Endothelial cell of umbilical vein (primary cell): Measurements from ENCODE around the gene SLC25A46. TPM values are rescaled to one million over a fixed set of nuclear protein-coding genes. Genes with fewer than 3 reads are reported as not detected.

Experiments
- BruUV-seq: library from RNA; stranded (reverse); fragments of 400-500 nt; replicated peaks from 2 replicates; lab custom pipeline; 2021; lab: Mats Ljungman, UMichigan
- CTCF ChIA-PET: fragments of 300-600, 350-600 bp; sonication (Branson Sonifier 250); formaldehyde crosslinking; loops from one replicate; lab custom pipeline; 2021; ENCODE audit warnings: antibody characterized with exemption, inconsistent platforms; lab: Charles Lee
- POLR2A ChIA-PET: fragments of 300-600, 350-600 bp; sonication (Branson Sonifier 250); formaldehyde crosslinking; loops from one replicate; lab custom pipeline; 2021; ENCODE audit warnings: antibody characterized with exemption, inconsistent platforms; lab: Charles Lee
- DNase-seq: peaks from one replicate; pipeline ENCODE4 v3.0.0-alpha.2; 2011; ENCODE audit warnings: low read depth, low spot score
- FAIRE-seq: peaks from 2 replicates; lab custom pipeline; 2011; peaks lifted over from hg19 to GRCh38; lab: Jason Lieb, UNC
- H2AFZ ChIP-seq: 2 replicates; pipeline ENCODE4 v1.6.0; 2012; ENCODE audit warnings: low read depth, low read length, control low read depth, inconsistent platforms
- H3K27ac ChIP-seq: 2 replicates; pipeline ENCODE4 v1.5.1; 2011; ENCODE audit warnings: low read depth, mild to moderate bottlenecking, control low read depth, low read length, moderate library complexity; ENCODE audit not compliant: insufficient read depth
- H3K27me3 ChIP-seq, 2 experiments: 2 replicates each; pipeline versions ENCODE4 v1.6.0 to v1.6.1; 2011; ENCODE audit warnings: low read length in 2 of 2, mixed read lengths in 1 of 2; ENCODE audit not compliant: control insufficient read depth in 2 of 2, insufficient read depth in 2 of 2
- H3K36me3 ChIP-seq, 2 experiments: 2 replicates in 1 of 2; 3 replicates in 1 of 2; pipeline ENCODE4 v1.5.1; 2011; ENCODE audit warnings: low read length in 2 of 2, mild to moderate bottlenecking in 1 of 2, moderate library complexity in 1 of 2; ENCODE audit not compliant: control insufficient read depth in 2 of 2, insufficient read depth in 2 of 2; ENCODE audit errors: extremely low read depth in 1 of 2
- H3K4me1 ChIP-seq: 3 replicates; pipeline ENCODE4 v1.5.1; 2011; ENCODE audit warnings: mild to moderate bottlenecking, low read length; ENCODE audit not compliant: control insufficient read depth, insufficient read depth; ENCODE audit errors: extremely low read depth
- H3K4me2 ChIP-seq: 2 replicates; pipeline ENCODE4 v1.6.1; 2011; ENCODE audit warnings: low read length, control low read depth, mixed read lengths; ENCODE audit not compliant: insufficient read depth
- H3K4me3 ChIP-seq, 3 experiments: fragments of 200-600 bp in 1 of 3; sonication (generic), shearing (Covaris generic) in 1 of 3; replicated peaks in 1 of 3; 2 replicates each; pipeline ENCODE4 v1.5.1; 2011 to 2016; ENCODE audit warnings: control low read depth in 3 of 3, low read length in 3 of 3, mild to moderate bottlenecking in 2 of 3, inconsistent platforms in 1 of 3, low read depth in 1 of 3, moderate library complexity in 1 of 3; ENCODE audit not compliant: insufficient read depth in 1 of 3
- H3K79me2 ChIP-seq: 2 replicates; pipeline ENCODE4 v1.6.0; 2012; ENCODE audit warnings: low read length, inconsistent platforms; ENCODE audit not compliant: control insufficient read depth, insufficient read depth
- H3K9ac ChIP-seq: replicated peaks from 2 replicates; pipeline ENCODE3; 2011; ENCODE audit warnings: low read length, control low read depth; ENCODE audit not compliant: insufficient read depth; ENCODE audit errors: extremely low read depth
- H3K9me1 ChIP-seq: replicated peaks from 3 replicates; pipeline ENCODE4 v1.6.0; 2011; ENCODE audit warnings: mild to moderate bottlenecking, low read length; ENCODE audit not compliant: control insufficient read depth, insufficient read depth; ENCODE audit errors: extremely low read depth
- H3K9me3 ChIP-seq: replicated peaks from 2 replicates; pipeline ENCODE4 v1.5.1; 2012; ENCODE audit warnings: low read length, inconsistent platforms; ENCODE audit not compliant: control insufficient read depth, insufficient read depth
- H4K20me1 ChIP-seq: replicated peaks from 2 replicates; pipeline ENCODE3; 2011; ENCODE audit warnings: mild to moderate bottlenecking, low read length; ENCODE audit not compliant: control insufficient read depth, insufficient read depth; ENCODE audit errors: extremely low read depth
- EZH2 ChIP-seq: IDR thresholded peaks from 2 replicates; pipeline ENCODE4 v1.6.1; 2012; ENCODE audit warnings: borderline replicate concordance, low read depth, mild to moderate bottlenecking, moderate library complexity, low read length, inconsistent platforms; ENCODE audit not compliant: severe bottlenecking
- FOS ChIP-seq: IDR thresholded peaks from 2 replicates; pipeline ENCODE4 v1.6.1; 2011; ENCODE audit warnings: mild to moderate bottlenecking, low read length, moderate library complexity, borderline replicate concordance; ENCODE audit not compliant: insufficient read depth
- GATA2 ChIP-seq: IDR thresholded peaks from 2 replicates; pipeline ENCODE4 v1.7.0; 2011; ENCODE audit warnings: low read depth, mild to moderate bottlenecking, moderate library complexity, mixed read lengths, low read length; ENCODE audit not compliant: insufficient read length, insufficient read depth
- MYC ChIP-seq: IDR thresholded peaks from one replicate; pipeline ENCODE4 v1.6.1; 2011; ENCODE audit warnings: mild to moderate bottlenecking, low read depth, low read length
- POLR2A ChIP-seq: IDR thresholded peaks from 2 replicates; pipeline ENCODE4 v1.6.1; 2012; ENCODE audit warnings: low read depth, mild to moderate bottlenecking, control low read depth, low read length
- dilution Hi-C: fragments of 300-500 bp; cut with MboI; formaldehyde crosslinking; loops from one replicate; pipeline ENCODE4 v1.15.0; 2019; ENCODE audit warnings: low sequenced_read_pairs; ENCODE audit not compliant: extremely low pct_ligation_motif_present
- intact Hi-C: fragments of 100-400 bp; cut with micrococcal nuclease; formaldehyde crosslinking; loops from one replicate; pipeline ENCODE4 v1.10.0; 2022
- polyA plus RNA-seq, 4 experiments: library from polyadenylated mRNA; depleted of rRNA in 3 of 4; stranded (reverse) in 3 of 4; unstranded in 1 of 4; fragments of >200 nt; gene quantifications; 2 replicates each; pipeline versions ENCODE4 v1.2.1 to v1.2.3, GENCODE V29; 2011 to 2012; ENCODE audit warnings: missing spikeins in 1 of 4
- total RNA-seq: library from RNA; stranded (reverse); gene quantifications from 2 replicates; pipeline ENCODE4 v1.2.3, GENCODE V29; 2021
- TF ChIP-seq, protein P1 (sequence below): IDR thresholded peaks from 2 replicates; pipeline ENCODE4 v1.6.1; 2011; ENCODE audit not compliant: insufficient read depth, insufficient read length
- TF ChIP-seq, protein P2 (sequence below), 2 donors: IDR thresholded peaks; 1 replicate in 1 of 2; 2 replicates in 1 of 2; pipeline ENCODE4 v1.5.1; 2011; ENCODE audit warnings: low read length in 2 of 2, mild to moderate bottlenecking in 2 of 2, moderate library complexity in 2 of 2, control low read depth in 1 of 2, inconsistent platforms in 1 of 2, low read depth in 1 of 2; ENCODE audit not compliant: insufficient read depth in 1 of 2; ENCODE audit errors: extremely low read depth in 1 of 2

SLC25A46 gene
- total and polyA plus RNA-seq, 2 donors (not counting 3 experiments of a cell fraction or from before 2014, with no cell fraction given), result 13.5 to 31.1 TPM

DNA sequence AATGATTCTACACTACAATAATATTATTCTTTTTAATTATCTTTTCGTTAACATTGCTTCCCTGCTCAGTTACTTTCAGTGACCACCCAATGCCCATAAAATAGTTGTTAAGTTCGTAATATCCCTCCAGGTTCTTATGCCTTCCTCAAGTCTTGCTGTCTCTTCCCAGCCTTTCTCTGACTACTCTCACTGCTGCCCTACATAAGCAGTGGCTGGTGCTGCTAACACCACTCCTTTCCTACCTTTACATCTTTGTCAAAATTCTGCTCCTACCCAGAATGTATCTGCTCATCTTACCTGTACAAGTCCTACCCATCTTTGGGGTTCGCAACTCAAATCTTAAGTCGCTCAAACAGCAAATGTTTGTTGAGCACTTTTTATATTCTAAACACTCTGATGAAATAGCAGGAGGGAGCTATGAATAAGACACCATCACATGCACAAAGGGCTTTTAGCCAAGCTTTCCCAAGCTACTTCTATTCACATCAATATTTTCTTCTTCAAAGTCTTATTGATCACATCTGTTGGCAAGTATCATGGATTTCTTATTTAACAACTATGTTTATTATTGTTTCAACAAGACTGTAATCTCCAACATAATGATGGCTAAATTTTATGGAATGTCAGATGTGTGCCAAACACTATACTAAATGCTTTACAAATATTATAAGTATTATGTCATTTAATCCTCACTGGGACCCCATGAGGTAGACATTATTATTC is 29.5 kb downstream of the SLC25A46 start:
- no peaks in the 10 kb centered on the region for H3K9me1 ChIP-seq
- no peaks in the 10 kb centered on the region for H3K36me3 ChIP-seq
- H3K4me1 ChIP-seq, result no peaks in the 10 kb centered on the region
- no peak overlapping the region for H2AFZ ChIP-seq
- H4K20me1 ChIP-seq, result no peaks in the 10 kb centered on the region
- no peaks in the 10 kb centered on the region for H3K9me3 ChIP-seq
- POLR2A ChIA-PET, result no interaction called here
- H3K9ac ChIP-seq, result no peak overlapping the region
- peaks cover 0 to 5% of the 10 kb centered on the region in 2 experiments for H3K27me3 ChIP-seq
- H3K79me2 ChIP-seq, result no peaks in the 10 kb centered on the region
- dilution Hi-C loops (no loop called here), intact Hi-C loops (no loop called here)
- CTCF ChIA-PET, result interaction anchor here (1.6 kb wide), 1 partner anchor 12 kb away, joined by 4 read pairs; no protein-coding TSS in a partner anchor
- FAIRE-seq, result no peak
- no TSS peak for BruUV-seq
- no peak overlapping the region for H3K4me3 ChIP-seq
- no peak overlapping the region for H3K27ac ChIP-seq
- no peak for DNase-seq
- TF ChIP-seq EZH2, result no peak
- TF ChIP-seq GATA2, result no peak
- TF ChIP-seq POLR2A, result no peak
- TF ChIP-seq, protein P1, sequence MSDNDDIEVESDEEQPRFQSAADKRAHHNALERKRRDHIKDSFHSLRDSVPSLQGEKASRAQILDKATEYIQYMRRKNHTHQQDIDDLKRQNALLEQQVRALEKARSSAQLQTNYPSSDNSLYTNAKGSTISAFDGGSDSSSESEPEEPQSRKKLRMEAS, result no peak
- no peak for TF ChIP-seq MYC
- TF ChIP-seq, protein P2, sequence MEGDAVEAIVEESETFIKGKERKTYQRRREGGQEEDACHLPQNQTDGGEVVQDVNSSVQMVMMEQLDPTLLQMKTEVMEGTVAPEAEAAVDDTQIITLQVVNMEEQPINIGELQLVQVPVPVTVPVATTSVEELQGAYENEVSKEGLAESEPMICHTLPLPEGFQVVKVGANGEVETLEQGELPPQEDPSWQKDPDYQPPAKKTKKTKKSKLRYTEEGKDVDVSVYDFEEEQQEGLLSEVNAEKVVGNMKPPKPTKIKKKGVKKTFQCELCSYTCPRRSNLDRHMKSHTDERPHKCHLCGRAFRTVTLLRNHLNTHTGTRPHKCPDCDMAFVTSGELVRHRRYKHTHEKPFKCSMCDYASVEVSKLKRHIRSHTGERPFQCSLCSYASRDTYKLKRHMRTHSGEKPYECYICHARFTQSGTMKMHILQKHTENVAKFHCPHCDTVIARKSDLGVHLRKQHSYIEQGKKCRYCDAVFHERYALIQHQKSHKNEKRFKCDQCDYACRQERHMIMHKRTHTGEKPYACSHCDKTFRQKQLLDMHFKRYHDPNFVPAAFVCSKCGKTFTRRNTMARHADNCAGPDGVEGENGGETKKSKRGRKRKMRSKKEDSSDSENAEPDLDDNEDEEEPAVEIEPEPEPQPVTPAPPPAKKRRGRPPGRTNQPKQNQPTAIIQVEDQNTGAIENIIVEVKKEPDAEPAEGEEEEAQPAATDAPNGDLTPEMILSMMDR (IDR thresholded peaks at IDR 0.05; ENCODE audit: extremely low read depth in 1 of 2, insufficient read depth in 1 of 2, low read depth in 1 of 2, low read length in 2 of 2), result no peak
- no peak for TF ChIP-seq FOS
- no peak overlapping the region for H3K4me2 ChIP-seq
